GM19324 (cell line): ENCODE results near the gene ARPC2.

Experiments
- ATAC-seq: cut with Tn5 transposase; IDR thresholded peaks from one replicate; pipeline ENCODE4 v1.9.1; 2021; ENCODE audit warnings: mild to moderate bottlenecking, moderate library complexity; ENCODE audit not compliant: unreplicated experiment, low FRiP score

ARPC2 gene

GRCh38 chr2:218285604-218286003 lies 68.6 kb downstream of the ARPC2 start:
- ATAC-seq = no peak

DNA sequence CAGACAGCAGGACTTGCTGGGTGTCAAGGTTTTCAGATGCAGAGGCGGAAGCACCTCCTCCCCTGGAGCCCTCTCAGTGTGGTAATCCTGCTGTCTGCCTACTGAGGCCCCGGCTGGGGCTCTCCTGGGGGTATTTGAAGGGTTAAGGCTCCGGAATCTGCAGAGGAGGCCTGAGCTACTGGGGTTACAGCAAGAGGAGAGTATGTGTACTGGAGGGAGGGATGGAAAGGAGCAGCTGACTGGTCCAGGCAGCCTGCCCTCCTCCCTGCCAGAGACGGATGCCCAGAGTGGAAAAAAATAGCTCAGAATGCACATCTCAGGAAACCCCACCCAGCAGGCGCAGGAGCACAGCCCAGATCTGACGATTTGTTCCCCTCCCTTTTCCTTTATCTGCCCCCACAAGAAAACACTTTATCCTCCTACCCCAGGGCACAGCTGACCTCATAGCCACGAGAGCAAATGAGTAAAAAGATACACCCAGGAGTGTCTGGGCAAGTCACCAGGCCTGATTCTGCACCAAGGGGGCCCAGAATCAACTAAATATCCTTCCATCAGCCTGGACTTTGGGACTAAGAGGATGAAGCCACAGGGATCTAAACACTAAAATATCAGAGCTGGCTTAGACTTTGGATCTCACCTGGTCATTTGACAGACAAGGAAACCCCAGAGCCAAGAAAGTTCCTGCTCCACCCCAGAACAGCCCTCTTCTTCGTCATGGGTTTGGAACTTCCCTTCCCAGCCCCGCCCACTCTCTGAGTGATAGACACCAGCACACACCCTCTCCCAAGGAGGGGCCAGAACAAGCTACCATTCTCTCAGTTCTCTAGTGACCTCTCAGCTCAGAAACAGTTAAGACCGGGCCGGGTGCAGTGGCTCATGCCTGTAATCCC lies 69.8 kb downstream of the ARPC2 start:
- peak; percentile 58 for ATAC-seq

GRCh38 chr2:218289639-218290315 lies 72.8 kb downstream of the ARPC2 start:
- no peak for ATAC-seq

DNA sequence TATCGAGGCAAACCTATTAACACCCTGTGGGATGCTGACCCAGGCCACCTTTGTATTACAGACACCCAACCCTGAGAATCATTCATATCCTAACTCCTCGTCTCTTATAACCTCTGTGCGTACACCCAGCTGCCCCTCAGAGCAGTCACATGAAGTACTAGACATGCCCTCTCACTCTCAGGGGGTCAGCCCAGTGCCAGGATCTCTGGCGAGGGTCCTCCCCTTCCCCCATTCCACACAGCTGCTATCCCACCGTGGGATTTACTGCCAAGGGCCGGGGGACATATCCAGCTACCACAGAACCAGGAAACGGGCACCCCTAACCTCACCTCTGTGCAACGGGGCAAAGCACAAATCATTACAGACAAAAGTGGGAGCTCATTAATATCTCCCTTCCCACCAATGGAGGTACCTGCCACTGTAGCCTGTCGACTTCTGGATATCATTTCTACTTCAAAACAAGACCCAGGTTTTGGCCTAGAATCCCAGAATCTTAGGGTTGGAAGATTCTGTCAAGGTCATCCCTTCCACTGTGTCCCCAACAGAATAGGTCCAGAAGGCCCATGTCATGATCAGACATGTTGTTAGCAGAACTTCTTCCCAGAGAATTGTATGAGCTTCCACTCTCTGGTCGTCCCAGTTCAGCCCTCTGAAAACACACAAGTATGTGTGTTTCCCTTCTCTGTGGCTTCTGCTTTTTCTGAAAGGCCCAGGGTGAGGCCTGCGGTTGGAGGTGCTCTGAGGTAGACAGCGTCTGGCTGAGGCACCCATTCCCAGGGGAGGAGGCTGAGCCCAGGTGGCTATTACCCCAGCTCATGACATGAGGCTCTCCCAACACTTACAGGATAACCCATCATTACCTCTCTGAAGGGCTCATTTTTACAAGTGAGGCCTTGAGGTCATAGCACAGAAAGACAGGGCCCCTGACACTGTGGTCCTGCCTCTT lies 73.6 kb downstream of the ARPC2 start:
- ATAC-seq = peak; percentile 50

- ATAC-seq = no peak
Measured at GRCh38 chr2:218291318-218292047, 74.5 kb downstream of the ARPC2 start.

- peak; percentile 72 for ATAC-seq
Measured at GRCh38 chr2:218292048-218293014, 75.3 kb downstream of the ARPC2 start, which contains the start of gene TMBIM1. TMBIM1 (minus strand) TSS chr2:218292503; CDS start chr2:218282141, 10,362 bp downstream.

- ATAC-seq = no peak
Measured at GRCh38 chr2:218293715-218294429, 76.9 kb downstream of the ARPC2 start.

DNA sequence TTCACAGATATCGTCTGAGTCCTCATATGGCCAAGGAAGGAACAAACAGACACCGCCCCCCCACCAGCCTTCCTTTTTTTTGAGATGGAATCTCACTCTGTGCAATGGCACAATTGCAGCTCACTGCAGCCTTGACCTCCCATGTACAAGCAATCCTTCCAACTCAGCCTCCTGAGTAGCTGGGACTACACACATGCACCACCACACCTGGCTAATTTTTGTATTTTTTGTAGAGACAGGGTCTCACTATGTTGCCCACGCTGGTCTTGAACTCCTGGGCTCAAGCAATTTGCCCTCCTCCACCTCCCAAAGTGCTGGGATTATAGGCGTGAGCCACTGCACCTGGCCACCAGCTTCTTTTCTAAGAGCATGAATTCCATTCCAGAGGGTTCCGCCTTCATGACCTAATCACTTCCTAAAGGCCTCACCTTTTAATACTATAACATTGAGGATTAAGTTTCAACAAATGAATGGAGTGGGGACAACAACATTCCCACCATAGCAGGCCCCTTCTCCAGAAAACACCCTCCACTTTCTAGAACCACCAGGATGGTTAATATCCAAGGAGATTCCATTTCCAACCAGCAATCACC lies 77.5 kb downstream of the ARPC2 start:
- ATAC-seq = no peak

DNA sequence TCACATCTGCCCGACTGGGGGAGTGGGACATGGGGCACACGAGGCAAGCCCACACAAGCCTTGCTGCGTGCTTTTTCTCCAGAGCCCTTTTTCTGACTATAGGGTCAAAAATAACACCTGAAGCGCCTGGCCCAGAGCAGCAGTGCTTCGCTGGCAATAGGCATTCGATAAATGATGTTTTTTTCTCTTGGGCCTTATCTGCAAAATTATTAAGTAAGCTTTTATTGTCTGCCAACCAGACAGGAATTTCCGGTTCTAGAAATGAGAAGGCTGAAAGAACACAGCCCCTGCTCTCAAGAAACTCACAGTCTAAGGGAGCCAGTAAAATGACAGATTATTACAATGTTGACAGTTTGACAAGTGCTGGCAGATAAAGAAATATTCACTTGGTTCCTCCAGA lies 78.0 kb downstream of the ARPC2 start:
- no peak for ATAC-seq

GRCh38 chr2:218296200-218296599 lies 79.2 kb downstream of the ARPC2 start:
- ATAC-seq = no peak

GRCh38 chr2:218296847-218297246 lies 79.9 kb downstream of the ARPC2 start:
- ATAC-seq = no peak

GRCh38 chr2:218298314-218298875 lies 81.4 kb downstream of the ARPC2 start:
- no peak for ATAC-seq

GRCh38 chr2:218300141-218300540 lies 83.2 kb downstream of the ARPC2 start:
- ATAC-seq = no peak

GRCh38 chr2:218301176-218301819 lies 84.3 kb downstream of the ARPC2 start:
- peak; percentile 79 for ATAC-seq
